MM.1S (cell line): ENCODE results near the gene GHRL.

Experiments
- DNase-seq: peaks from one replicate; pipeline ENCODE4 v3.0.0-alpha.2; 2015
- H2AFZ ChIP-seq: fragments of 300-600 bp; sonication (generic); 2 replicates; pipeline ENCODE4 v1.6.0; 2016; ENCODE audit warnings: antibody characterized with exemption, low read length
- H3F3A ChIP-seq: fragments of 300-600 bp; sonication (generic); 2 replicates; pipeline ENCODE4 v1.6.1; 2016; ENCODE audit warnings: mild to moderate bottlenecking, antibody characterized with exemption, low read length, moderate library complexity, mixed read lengths; ENCODE audit not compliant: insufficient read depth
- H3K27ac ChIP-seq: fragments of 300-600 bp; sonication (generic); 2 replicates; pipeline ENCODE4 v1.5.1; 2016; ENCODE audit warnings: mild to moderate bottlenecking, low read length
- H3K27me3 ChIP-seq: fragments of 300-600 bp; sonication (generic); replicated peaks from 2 replicates; pipeline ENCODE4 v1.6.0; 2016; ENCODE audit warnings: low read length; ENCODE audit not compliant: insufficient read depth
- H3K36me3 ChIP-seq: fragments of 300-600 bp; sonication (generic); replicated peaks from 2 replicates; pipeline ENCODE4 v1.6.1; 2016; ENCODE audit warnings: mild to moderate bottlenecking, low read length, mixed read lengths; ENCODE audit not compliant: insufficient read depth
- H3K4me1 ChIP-seq: fragments of 300-600 bp; sonication (generic); 2 replicates; pipeline ENCODE4 v1.6.1; 2016; ENCODE audit warnings: low read length, mixed read lengths
- H3K4me2 ChIP-seq: fragments of 300-600 bp; sonication (generic); 2 replicates; pipeline ENCODE4 v1.6.0; 2016; ENCODE audit warnings: low read depth, low read length
- H3K4me3 ChIP-seq: fragments of 300-600 bp; sonication (generic); 2 replicates; pipeline ENCODE4 v1.5.1; 2016; ENCODE audit warnings: low read length, mixed read lengths
- H3K79me2 ChIP-seq: fragments of 300-600 bp; sonication (generic); 2 replicates; pipeline ENCODE4 v1.6.1; 2016; ENCODE audit warnings: mixed run types, low read length, mixed read lengths
- H3K9ac ChIP-seq: fragments of 300-600 bp; sonication (generic); 2 replicates; pipeline ENCODE4 v1.6.1; 2016; ENCODE audit warnings: low read length, mixed read lengths
- H3K9me2 ChIP-seq: fragments of 300-600 bp; sonication (generic); replicated peaks from 2 replicates; pipeline ENCODE4 v1.6.1; 2016; ENCODE audit warnings: mild to moderate bottlenecking, low read length, mixed read lengths; ENCODE audit not compliant: insufficient read depth
- H3K9me3 ChIP-seq: fragments of 300-600 bp; sonication (generic); replicated peaks from 2 replicates; pipeline ENCODE4 v1.6.1; 2016; ENCODE audit warnings: mild to moderate bottlenecking, low read length, mixed read lengths; ENCODE audit not compliant: insufficient read depth
- H4K20me1 ChIP-seq: fragments of 300-600 bp; sonication (generic); 2 replicates; pipeline ENCODE4 v1.6.1; 2016; ENCODE audit warnings: mild to moderate bottlenecking, low read length, moderate library complexity, mixed read lengths; ENCODE audit not compliant: insufficient read depth
- EZH2 ChIP-seq: fragments of 300-600 bp; sonication (generic); optimal IDR thresholded peaks from 2 replicates; pipeline ENCODE3; 2017; ENCODE audit warnings: low read depth, mild to moderate bottlenecking, antibody characterized with exemption, low read length, mixed read lengths
- EZH2phosphoT487 ChIP-seq: fragments of 300-600 bp; sonication (generic); IDR thresholded peaks from 2 replicates; pipeline ENCODE4 v1.6.1; 2018; ENCODE audit warnings: antibody characterized with exemption, low read length
- TF ChIP-seq, protein P1 (sequence below): fragments of 300-600 bp; sonication (generic); IDR thresholded peaks from 2 replicates; pipeline ENCODE4 v1.5.1; 2016; ENCODE audit warnings: antibody characterized with exemption, low read length, mixed read lengths

Gene GHRL

DNA sequence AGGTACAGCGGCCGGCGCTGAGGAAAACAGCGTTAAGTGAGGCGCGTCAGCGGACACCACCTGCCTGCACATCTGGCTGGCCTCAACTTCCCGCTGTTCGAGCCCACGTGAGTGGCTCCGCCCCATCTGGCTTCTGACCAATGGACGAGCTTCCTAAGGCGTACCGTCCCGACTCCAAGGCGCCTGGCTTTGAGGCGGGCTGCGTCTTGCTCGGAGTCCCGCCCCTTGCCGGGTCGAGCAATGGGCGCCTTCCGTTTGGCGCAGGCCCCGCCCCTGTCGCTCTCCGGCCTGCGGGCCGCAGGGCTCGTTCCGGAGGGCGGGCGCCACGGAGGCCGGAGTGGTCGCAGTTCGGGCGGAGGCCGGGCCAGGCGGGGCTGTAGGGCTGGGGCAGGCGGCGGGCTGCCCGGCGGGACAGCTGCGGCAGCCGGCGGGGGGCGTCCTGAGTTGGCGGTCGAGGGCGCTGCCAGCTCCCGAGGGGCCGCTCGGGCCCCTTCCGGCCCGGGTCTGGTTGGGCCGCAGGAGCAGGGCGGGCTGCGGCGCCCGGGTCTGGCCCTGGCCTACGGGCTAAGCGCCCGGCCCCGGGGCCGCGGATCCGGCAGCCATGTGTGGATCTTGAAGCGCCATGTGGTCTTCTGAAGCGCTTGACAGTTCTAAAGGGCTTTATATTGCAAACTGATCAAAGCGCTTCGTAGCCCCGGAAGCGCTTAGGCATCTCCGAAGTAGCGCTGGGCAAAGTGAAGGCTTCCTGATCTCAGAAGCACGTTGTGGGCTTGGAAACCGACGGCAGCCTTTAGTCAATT lies 44.4 kb downstream of the GHRL start, which contains the start of gene TATDN2:
Gene TATDN2, plus strand, starts transcription at position 276 of the 800 bp plus-strand sequence. CDS start 742 bp downstream, outside the sequence.
- Histone ChIP-seq H3K36me3 (no peaks in the 10 kb centered on the region), H3K4me1 (peaks cover 13% of the 10 kb centered on the region), H3K27me3 (no peaks in the 10 kb centered on the region), H3K9ac (peak within 1 kb of the TSS; percentile 88), H3K9me2 (no peaks in the 10 kb centered on the region), H3K9me3 (no peaks in the 10 kb centered on the region), H3K27ac (peak within 1 kb of the TSS; percentile 76), H3K4me3 (peak within 1 kb of the TSS; percentile 85), H3F3A (0 out of 2 replicates have a peak, but pooled peaks cover 10% of the 10 kb centered on the region), H4K20me1 (no peaks in the 10 kb centered on the region; the same call in 1 of the 2 replicates), H2AFZ (peak within 1 kb of the TSS; percentile 93), H3K4me2 (peak within 1 kb of the TSS; percentile 98), H3K79me2 (peaks cover 44% of the 10 kb centered on the region)
- peak; percentile 100 for DNase-seq
- TF ChIP-seq EZH2phosphoT487 (no peak), EZH2 (no peak)
- TF ChIP-seq, protein P1, sequence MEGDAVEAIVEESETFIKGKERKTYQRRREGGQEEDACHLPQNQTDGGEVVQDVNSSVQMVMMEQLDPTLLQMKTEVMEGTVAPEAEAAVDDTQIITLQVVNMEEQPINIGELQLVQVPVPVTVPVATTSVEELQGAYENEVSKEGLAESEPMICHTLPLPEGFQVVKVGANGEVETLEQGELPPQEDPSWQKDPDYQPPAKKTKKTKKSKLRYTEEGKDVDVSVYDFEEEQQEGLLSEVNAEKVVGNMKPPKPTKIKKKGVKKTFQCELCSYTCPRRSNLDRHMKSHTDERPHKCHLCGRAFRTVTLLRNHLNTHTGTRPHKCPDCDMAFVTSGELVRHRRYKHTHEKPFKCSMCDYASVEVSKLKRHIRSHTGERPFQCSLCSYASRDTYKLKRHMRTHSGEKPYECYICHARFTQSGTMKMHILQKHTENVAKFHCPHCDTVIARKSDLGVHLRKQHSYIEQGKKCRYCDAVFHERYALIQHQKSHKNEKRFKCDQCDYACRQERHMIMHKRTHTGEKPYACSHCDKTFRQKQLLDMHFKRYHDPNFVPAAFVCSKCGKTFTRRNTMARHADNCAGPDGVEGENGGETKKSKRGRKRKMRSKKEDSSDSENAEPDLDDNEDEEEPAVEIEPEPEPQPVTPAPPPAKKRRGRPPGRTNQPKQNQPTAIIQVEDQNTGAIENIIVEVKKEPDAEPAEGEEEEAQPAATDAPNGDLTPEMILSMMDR, result no peak

DNA sequence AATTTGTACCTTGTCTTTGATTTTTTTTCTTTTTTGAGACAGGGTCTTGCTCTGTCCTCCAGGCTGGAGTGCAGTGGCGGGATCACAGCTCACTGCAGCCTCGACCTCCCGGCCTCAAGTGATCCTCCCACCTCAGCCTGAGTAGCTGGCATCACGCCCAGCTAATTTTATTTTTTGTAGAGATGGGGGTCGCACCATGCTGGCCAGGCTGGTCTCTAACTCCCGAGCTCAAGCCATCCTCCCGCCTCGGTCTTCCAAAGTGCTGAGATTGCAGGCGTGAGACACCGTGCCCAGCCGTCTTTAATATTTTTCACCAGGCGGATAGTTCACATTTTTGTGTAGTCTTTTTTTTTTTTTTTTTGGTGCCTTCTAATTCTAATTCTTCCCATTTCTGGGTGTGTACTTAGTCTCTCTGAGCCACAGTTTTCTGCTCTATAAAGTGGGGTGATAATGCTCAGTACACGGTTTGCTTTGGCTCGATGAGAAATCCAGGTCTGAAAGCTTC lies 45.0 kb downstream of the GHRL start:
- no peak for DNase-seq
- Histone ChIP-seq H3F3A (0 out of 2 replicates have a peak, but pooled peaks cover 10% of the 10 kb centered on the region), H3K4me2 (peak overlapping the region; percentile 85), H3K9ac (peak overlapping the region; percentile 66), H4K20me1 (no peaks in the 10 kb centered on the region; the same call in 1 of the 2 replicates), H3K4me1 (peaks cover 13% of the 10 kb centered on the region), H3K36me3 (no peaks in the 10 kb centered on the region), H2AFZ (peak overlapping the region; percentile 93), H3K79me2 (peaks cover 39% of the 10 kb centered on the region), H3K27ac (peak overlapping the region; percentile 76), H3K27me3 (no peaks in the 10 kb centered on the region), H3K4me3 (peak overlapping the region; percentile 35), H3K9me2 (no peaks in the 10 kb centered on the region), H3K9me3 (no peaks in the 10 kb centered on the region)
- no peak for TF ChIP-seq EZH2phosphoT487
- TF ChIP-seq, protein P1, result no peak
- TF ChIP-seq EZH2, result no peak

DNA sequence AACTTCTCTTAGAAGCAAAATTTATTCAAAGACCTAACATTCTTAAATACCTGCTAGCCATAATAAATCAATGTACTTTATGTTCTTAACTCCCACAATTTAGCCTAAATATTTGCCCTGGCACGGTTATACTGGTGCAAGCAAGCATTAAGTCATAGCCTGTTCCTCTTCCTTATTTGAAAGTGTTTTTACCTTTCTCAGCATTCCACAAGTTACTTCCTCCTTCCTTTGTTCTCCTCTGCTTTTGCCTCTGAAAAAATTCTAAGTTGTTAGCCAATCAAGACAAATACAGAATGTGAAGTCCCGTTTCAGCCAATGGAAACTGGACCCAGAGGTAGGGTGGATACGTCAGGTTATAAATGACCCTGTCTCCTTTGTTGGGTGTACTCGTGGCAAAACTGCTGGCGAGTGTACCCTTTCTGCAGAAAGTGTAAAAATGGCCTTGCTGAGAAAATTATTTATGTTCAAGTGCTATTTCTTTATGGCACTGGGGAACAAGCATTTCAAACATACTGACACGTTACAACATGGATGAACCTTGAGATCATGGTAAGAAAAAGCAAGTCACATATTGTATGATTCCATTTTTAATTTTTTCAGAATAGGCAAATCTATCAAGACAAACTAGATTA lies 47.5 kb downstream of the GHRL start:
- Histone ChIP-seq H3K9me2 (no peaks in the 10 kb centered on the region), H3K4me3 (no peak overlapping the region), H3K4me1 (peaks cover 7% of the 10 kb centered on the region), H4K20me1 (no peaks in the 10 kb centered on the region), H3K4me2 (no peak overlapping the region), H2AFZ (no peak overlapping the region), H3K36me3 (no peaks in the 10 kb centered on the region), H3K9me3 (no peaks in the 10 kb centered on the region), H3K79me2 (peaks cover 17% of the 10 kb centered on the region), H3K9ac (no peak overlapping the region), H3K27me3 (no peaks in the 10 kb centered on the region), H3K27ac (no peak overlapping the region), H3F3A (0 out of 2 replicates have a peak, but pooled peaks cover 10% of the 10 kb centered on the region)
- no peak for DNase-seq
- no peak for TF ChIP-seq EZH2
- no peak for TF ChIP-seq EZH2phosphoT487
- TF ChIP-seq, protein P1, result no peak
